ENCODE results near the gene EFS. TPM values are rescaled to one million over a fixed set of nuclear protein-coding genes. Genes with fewer than 3 reads are reported as not detected.
"Not testable (repeated sequence)": the region's sequence is repeated elsewhere in the genome, so short reads cannot be mapped to it uniquely, and the experiment has no call there.

Gene EFS
- total and polyA plus RNA-seq, 2 donors (not counting 1 experiment from before 2014, with no cell fraction given) = not detected

DNA sequence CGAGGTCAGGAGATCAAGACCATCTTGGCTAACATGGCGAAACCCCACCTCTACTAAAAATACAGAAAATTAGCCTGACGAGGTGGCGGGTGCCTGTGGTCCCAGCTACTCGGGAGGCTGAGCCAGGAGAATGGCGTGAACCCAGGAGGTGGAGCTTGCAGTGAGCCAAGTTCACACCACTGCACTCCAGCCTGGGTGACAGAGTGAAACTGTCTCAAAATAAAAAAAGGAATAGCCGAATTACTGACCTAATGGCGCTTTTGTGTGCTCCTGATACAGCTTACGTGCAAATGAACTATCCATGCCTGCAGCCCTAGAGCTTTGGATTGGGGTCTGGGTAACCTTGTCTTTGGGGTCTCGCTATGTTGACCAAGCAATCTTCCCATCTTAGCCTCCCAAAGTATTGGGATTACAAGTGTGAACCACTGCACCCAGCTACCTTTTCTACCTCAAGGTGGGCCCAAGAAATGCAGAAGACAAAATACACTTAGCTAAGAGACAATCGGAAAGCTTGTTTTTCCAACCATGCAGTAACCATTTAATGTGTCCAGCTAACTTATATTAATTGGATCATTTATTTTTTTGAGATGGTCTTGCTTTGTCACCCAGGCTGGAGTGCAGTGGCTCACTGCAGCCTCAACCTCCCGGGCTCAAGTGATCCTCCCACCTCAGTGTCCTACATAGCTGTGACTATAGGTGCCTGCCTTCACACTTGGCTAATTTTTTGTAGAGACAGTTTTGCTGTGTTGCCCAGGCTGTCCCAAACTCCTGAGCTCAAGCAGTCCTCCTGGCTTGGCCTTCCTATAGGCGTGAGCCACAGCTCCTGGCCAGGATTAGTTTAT lies 38.3 kb downstream of the EFS start:
- peaks cover 20% of the 10 kb centered on the region for H3K4me1 Mint-ChIP-seq
- peaks cover 7 to 32% of the 10 kb centered on the region in 2 experiments for H3K36me3 ChIP-seq (replicated peaks in 1 of 2; ENCODE audit: control extremely low read depth in 1 of 2, control insufficient read depth in 1 of 2, extremely low read depth in 1 of 2, insufficient read depth in 2 of 2, low read length in 1 of 2)
- no peak for TF ChIP-seq EZH2 (IDR thresholded peaks at IDR 0.05; ENCODE audit: borderline replicate concordance, insufficient read depth, low read depth, low read length, poor library complexity, severe bottlenecking)
- TF ChIP-seq, protein P1, sequence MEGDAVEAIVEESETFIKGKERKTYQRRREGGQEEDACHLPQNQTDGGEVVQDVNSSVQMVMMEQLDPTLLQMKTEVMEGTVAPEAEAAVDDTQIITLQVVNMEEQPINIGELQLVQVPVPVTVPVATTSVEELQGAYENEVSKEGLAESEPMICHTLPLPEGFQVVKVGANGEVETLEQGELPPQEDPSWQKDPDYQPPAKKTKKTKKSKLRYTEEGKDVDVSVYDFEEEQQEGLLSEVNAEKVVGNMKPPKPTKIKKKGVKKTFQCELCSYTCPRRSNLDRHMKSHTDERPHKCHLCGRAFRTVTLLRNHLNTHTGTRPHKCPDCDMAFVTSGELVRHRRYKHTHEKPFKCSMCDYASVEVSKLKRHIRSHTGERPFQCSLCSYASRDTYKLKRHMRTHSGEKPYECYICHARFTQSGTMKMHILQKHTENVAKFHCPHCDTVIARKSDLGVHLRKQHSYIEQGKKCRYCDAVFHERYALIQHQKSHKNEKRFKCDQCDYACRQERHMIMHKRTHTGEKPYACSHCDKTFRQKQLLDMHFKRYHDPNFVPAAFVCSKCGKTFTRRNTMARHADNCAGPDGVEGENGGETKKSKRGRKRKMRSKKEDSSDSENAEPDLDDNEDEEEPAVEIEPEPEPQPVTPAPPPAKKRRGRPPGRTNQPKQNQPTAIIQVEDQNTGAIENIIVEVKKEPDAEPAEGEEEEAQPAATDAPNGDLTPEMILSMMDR (IDR thresholded peaks at IDR 0.05) = no peak
- peaks cover 13% of the 10 kb centered on the region for H4K20me1 ChIP-seq (ENCODE audit: control insufficient read depth, insufficient read depth, low read length, poor library complexity, severe bottlenecking)
- no peaks in the 10 kb centered on the region for H3K27me3 ChIP-seq (replicated peaks in 1 of 4; ENCODE audit: control extremely low read depth in 1 of 4, control insufficient read depth in 3 of 4, insufficient read depth in 4 of 4, low read length in 3 of 4)
- no peak overlapping the region for H2AFZ ChIP-seq (ENCODE audit: insufficient read depth, low read depth, low read length, poor library complexity, severe bottlenecking)
- H3K79me2 ChIP-seq (ENCODE audit: control insufficient read depth, insufficient read depth, low read length) = peaks cover 15% of the 10 kb centered on the region
- ChIA-PET POLR2A (no interaction called here), CTCF (interaction anchor here (0.6 to 4.0 kb wide), 21 partner anchors 8 to 1030 kb away, joined by 3 to 24 read pairs (median 4); partner anchors contain the start of genes AP1G2 and PPP1R3E)
- H3K4me3 ChIP-seq (ENCODE audit: control extremely low read depth in 1 of 5, extremely low read depth in 1 of 5, insufficient read depth in 1 of 5, low read depth in 2 of 5, low read length in 4 of 5) = no peak overlapping the region
- DNase-seq (no peak), ATAC-seq (ENCODE audit: low read depth) (no peak)
- intact Hi-C loops (cut with micrococcal nuclease) = no loop called here
- no peak overlapping the region for H3K4me3 Mint-ChIP-seq
- H3K9ac ChIP-seq (ENCODE audit: low read length) = no peak overlapping the region
- no peaks in the 10 kb centered on the region for H3K9me3 Mint-ChIP-seq (ENCODE audit: insufficient read depth)
- H3K4me2 ChIP-seq (replicated peaks; ENCODE audit: low read depth, low read length, poor library complexity, severe bottlenecking) = no peak overlapping the region
- 87% methylated on average over 9 of the region's 13 CpGs for WGBS (ENCODE audit: insufficient coverage)
- no peak overlapping the region for H3K27ac ChIP-seq (ENCODE audit: low read length in 2 of 2)
- H3K9me3 ChIP-seq (ENCODE audit: control extremely low read depth in 1 of 3, control insufficient read depth in 2 of 3, insufficient read depth in 1 of 3, low read length in 2 of 3) = no peaks in the 10 kb centered on the region
- H3K27ac Mint-ChIP-seq = no peak overlapping the region
- H3K4me1 ChIP-seq (ENCODE audit: control insufficient read depth in 2 of 2, insufficient read depth in 2 of 2, low read length in 2 of 2) = peaks cover 12 to 15% of the 10 kb centered on the region in 2 donors
- H3K27me3 Mint-ChIP-seq = peaks cover 3% of the 10 kb centered on the region

DNA sequence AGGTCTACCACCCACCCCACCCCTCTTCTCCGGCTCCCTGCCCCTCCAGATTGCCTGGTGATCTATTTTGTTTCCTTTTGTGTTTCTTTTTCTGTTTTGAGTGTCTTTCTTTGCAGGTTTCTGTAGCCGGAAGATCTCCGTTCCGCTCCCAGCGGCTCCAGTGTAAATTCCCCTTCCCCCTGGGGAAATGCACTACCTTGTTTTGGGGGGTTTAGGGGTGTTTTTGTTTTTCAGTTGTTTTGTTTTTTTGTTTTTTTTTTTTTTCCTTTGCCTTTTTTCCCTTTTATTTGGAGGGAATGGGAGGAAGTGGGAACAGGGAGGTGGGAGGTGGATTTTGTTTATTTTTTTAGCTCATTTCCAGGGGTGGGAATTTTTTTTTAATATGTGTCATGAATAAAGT lies 39.2 kb downstream of the EFS start:
- H3K27me3 ChIP-seq (replicated peaks in 1 of 4; ENCODE audit: control extremely low read depth in 1 of 4, control insufficient read depth in 3 of 4, insufficient read depth in 4 of 4, low read length in 3 of 4); H3K9ac ChIP-seq (ENCODE audit: low read length); H3K4me2 ChIP-seq (replicated peaks; ENCODE audit: low read depth, low read length, poor library complexity, severe bottlenecking); H2AFZ ChIP-seq (ENCODE audit: insufficient read depth, low read depth, low read length, poor library complexity, severe bottlenecking); H3K27ac Mint-ChIP-seq; H3K9me3 Mint-ChIP-seq (ENCODE audit: insufficient read depth); intact Hi-C loops (cut with micrococcal nuclease); DNase-seq; H3K27me3 Mint-ChIP-seq; ATAC-seq (ENCODE audit: low read depth); POLR2A ChIA-PET; H3K4me3 ChIP-seq (ENCODE audit: control extremely low read depth in 1 of 5, extremely low read depth in 1 of 5, insufficient read depth in 1 of 5, low read depth in 2 of 5, low read length in 4 of 5); H3K27ac ChIP-seq (ENCODE audit: low read length in 2 of 2); H3K4me3 Mint-ChIP-seq; H3K9me3 ChIP-seq (ENCODE audit: control extremely low read depth in 1 of 3, control insufficient read depth in 2 of 3, insufficient read depth in 1 of 3, low read length in 2 of 3): not testable (repeated sequence)
- peaks cover 24% of the 10 kb centered on the region for H3K4me1 Mint-ChIP-seq
- Histone ChIP-seq H3K4me1 (ENCODE audit: control insufficient read depth in 2 of 2, insufficient read depth in 2 of 2, low read length in 2 of 2) (peaks cover 12 to 15% of the 10 kb centered on the region in 2 donors), H3K36me3 (replicated peaks in 1 of 2; ENCODE audit: control extremely low read depth in 1 of 2, control insufficient read depth in 1 of 2, extremely low read depth in 1 of 2, insufficient read depth in 2 of 2, low read length in 1 of 2) (peaks cover 7 to 32% of the 10 kb centered on the region in 2 experiments), H3K79me2 (ENCODE audit: control insufficient read depth, insufficient read depth, low read length) (peaks cover 15% of the 10 kb centered on the region), H4K20me1 (ENCODE audit: control insufficient read depth, insufficient read depth, low read length, poor library complexity, severe bottlenecking) (peaks cover 13% of the 10 kb centered on the region)
- CTCF ChIA-PET = interaction anchor here (0.6 to 4.0 kb wide), 10 partner anchors 10 to 1031 kb away, joined by 3 to 24 read pairs (median 3); partner anchors contain the start of gene PPP1R3E
- WGBS (ENCODE audit: insufficient coverage) = no CpG with 5 or more reads among the region's 5 CpGs

Data from B cell (primary cell).